Lung (tissue), 12 donors: ENCODE measurements around the gene MAU2. TPM values are rescaled to one million over a fixed set of nuclear protein-coding genes. Genes with fewer than 3 reads are reported as not detected.

Source experiments
- ATAC-seq: fragments of 200-7000 bp; cut with Tn5 transposase; one replicate; pipeline ENCODE4 v1.9.1; 2020; ENCODE audit warnings: moderate number of reproducible peaks; ENCODE audit not compliant: insufficient read depth, low FRiP score
- DNase-seq, 3 donors: peaks; one replicate each; pipeline ENCODE4 v3.0.0-alpha.2; 2013 to 2017
- H3K27ac ChIP-seq, 2 donors: one replicate each; pipeline ENCODE4 v1.5.1; 2013; ENCODE audit warnings: mild to moderate bottlenecking in 2 of 2, moderate library complexity in 2 of 2, control low read depth in 1 of 2, inconsistent platforms in 1 of 2, low read depth in 1 of 2, low read length in 1 of 2
- H3K27me3 ChIP-seq, 3 donors: one replicate each; pipeline ENCODE4 v1.5.1; 2013; ENCODE audit warnings: low read length in 2 of 3; ENCODE audit not compliant: control insufficient read depth in 3 of 3, insufficient read depth in 3 of 3
- H3K36me3 ChIP-seq, 4 donors: one replicate each; pipeline ENCODE4 v1.5.1; 2013; ENCODE audit warnings: low read length in 4 of 4, mild to moderate bottlenecking in 1 of 4, moderate library complexity in 1 of 4; ENCODE audit not compliant: control insufficient read depth in 4 of 4, insufficient read depth in 4 of 4
- H3K4me1 ChIP-seq, 5 donors: one replicate each; pipeline ENCODE4 v1.5.1; 2013; ENCODE audit warnings: low read length in 5 of 5, mild to moderate bottlenecking in 2 of 5, moderate library complexity in 1 of 5; ENCODE audit not compliant: control insufficient read depth in 5 of 5, insufficient read depth in 5 of 5
- H3K4me3 ChIP-seq: one replicate; pipeline ENCODE4 v1.5.1; 2013; ENCODE audit warnings: mild to moderate bottlenecking, control low read depth, moderate library complexity
- H3K9ac ChIP-seq, 2 donors: one replicate each; pipeline ENCODE4 v1.5.1; 2013; ENCODE audit warnings: low read length in 2 of 2, control low read depth in 1 of 2; ENCODE audit not compliant: insufficient read depth in 1 of 2
- H3K9me3 ChIP-seq, 4 donors: one replicate each; pipeline ENCODE4 v1.5.1; 2013; ENCODE audit warnings: low read length in 3 of 4, mild to moderate bottlenecking in 1 of 4, moderate library complexity in 1 of 4; ENCODE audit not compliant: control insufficient read depth in 4 of 4, insufficient read depth in 3 of 4
- CTCF ChIP-seq: IDR thresholded peaks from 2 replicates; pipeline ENCODE4 v1.5.1; 2012; ENCODE audit warnings: mild to moderate bottlenecking; ENCODE audit errors: control extremely low read depth, extremely low read depth
- WGBS, 2 donors: extraction: QIAGEN DNeasy Blood & Tissue Kit; methylation state at CpG; one replicate each; pipeline ENCODE4 v1.1.7; 2013; 5-methylcytosine and 5-hydroxymethylcytosine counted together
- polyA plus RNA-seq, 2 donors: library from polyadenylated mRNA; stranded (reverse); fragments of 200-250 nt; gene quantifications; one replicate each; pipeline ENCODE4 v1.2.1, GENCODE V29; 2013
- total RNA-seq, 2 donors: library from RNA; depleted of rRNA in 1 of 2; stranded (reverse); fragments of >200 nt in 1 of 2; gene quantifications; one replicate each; pipeline ENCODE4 v1.2.1, GENCODE V29; 2014 to 2021
- donor health status: control.
- donor health status: control.
- donor health status: Bipolar disorder and iron deficiency.
- donor health status: healthy.
- donor health status: DM: yes; HTN: yes; CAD: no.

MAU2 gene
- total and polyA plus RNA-seq, 4 donors = 21.6 to 68.0 (median 44.5) TPM

- Histone ChIP-seq H3K9me3 (peaks cover 0 to 2% (median under 1%) of the 10 kb centered on the region in 4 donors), H3K27me3 (no peaks in the 10 kb centered on the region), H3K27ac (no peak overlapping the region), H3K4me1 (no peaks in the 10 kb centered on the region), H3K36me3 (peaks cover 4 to 45% (median 32%) of the 10 kb centered on the region in 4 donors), H3K4me3 (no peak overlapping the region), H3K9ac (no peak overlapping the region)
- WGBS, 2 donors = 81 to 90% methylated on average over 9 of the region's 9 CpGs
- ATAC-seq = no peak
- no peak for DNase-seq
- no peak for TF ChIP-seq CTCF
Measured at GRCh38 chr19:19297759-19298158, 22.9 kb upstream of the MAU2 start.

GRCh38 chr19:19300613-19301012 lies 20.0 kb upstream of the MAU2 start:
- TF ChIP-seq CTCF = no peak
- no peak overlapping the region for H3K4me3 ChIP-seq
- DNase-seq (no peak), ATAC-seq (no peak)
- H3K36me3 ChIP-seq = peaks cover 0 to 53% (median 22%) of the 10 kb centered on the region in 4 donors
- H3K9me3 ChIP-seq = no peaks in the 10 kb centered on the region
- no peak overlapping the region for H3K27ac ChIP-seq
- H3K9ac ChIP-seq = no peak overlapping the region
- WGBS, 2 donors = 96 to 98% methylated on average over 12 of the region's 12 CpGs
- H3K27me3 ChIP-seq = no peaks in the 10 kb centered on the region
- no peaks in the 10 kb centered on the region for H3K4me1 ChIP-seq

GRCh38 chr19:19303411-19303810 lies 17.2 kb upstream of the MAU2 start:
- Histone ChIP-seq H3K4me3 (no peak overlapping the region), H3K9ac (no peak overlapping the region), H3K4me1 (no peaks in the 10 kb centered on the region), H3K27me3 (no peaks in the 10 kb centered on the region), H3K27ac (no peak overlapping the region), H3K9me3 (no peaks in the 10 kb centered on the region), H3K36me3 (peaks cover 0 to 69% (median 23%) of the 10 kb centered on the region in 4 donors)
- no peak for ATAC-seq
- WGBS, 2 donors = 86 to 90% methylated on average over 14 of the region's 14 CpGs
- no peak for TF ChIP-seq CTCF
- no peak for DNase-seq
